ENCODE data around the gene IRGQ.
"Not testable (repeated sequence)": the region's sequence is repeated elsewhere in the genome, so short reads cannot be mapped to it uniquely, and the experiment has no call there.

IRGQ gene

GRCh38 chr19:43569657-43570056 lies 26.3 kb downstream of the IRGQ start:
- DNase-seq = no peak

DNA sequence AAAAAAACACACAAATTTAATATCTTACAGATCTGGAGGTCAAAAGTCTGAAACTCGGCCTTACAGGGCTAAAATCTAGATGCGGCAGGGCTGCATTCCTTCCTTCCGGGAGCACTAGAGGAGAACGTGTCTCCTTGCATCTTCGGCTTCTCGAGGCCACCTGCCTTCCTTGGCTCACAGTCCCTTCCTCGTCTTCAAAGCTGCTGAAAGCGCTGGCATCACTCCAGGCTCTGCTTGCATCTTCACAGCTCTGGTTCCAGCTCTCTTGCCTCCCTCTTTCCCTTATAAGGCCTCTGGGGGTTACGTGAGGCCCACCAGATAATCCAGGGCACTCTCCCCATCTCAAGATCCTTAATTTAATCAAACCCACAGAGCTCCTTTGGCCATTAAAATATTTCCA lies 31.1 kb downstream of the IRGQ start:
- no peak for DNase-seq

DNA sequence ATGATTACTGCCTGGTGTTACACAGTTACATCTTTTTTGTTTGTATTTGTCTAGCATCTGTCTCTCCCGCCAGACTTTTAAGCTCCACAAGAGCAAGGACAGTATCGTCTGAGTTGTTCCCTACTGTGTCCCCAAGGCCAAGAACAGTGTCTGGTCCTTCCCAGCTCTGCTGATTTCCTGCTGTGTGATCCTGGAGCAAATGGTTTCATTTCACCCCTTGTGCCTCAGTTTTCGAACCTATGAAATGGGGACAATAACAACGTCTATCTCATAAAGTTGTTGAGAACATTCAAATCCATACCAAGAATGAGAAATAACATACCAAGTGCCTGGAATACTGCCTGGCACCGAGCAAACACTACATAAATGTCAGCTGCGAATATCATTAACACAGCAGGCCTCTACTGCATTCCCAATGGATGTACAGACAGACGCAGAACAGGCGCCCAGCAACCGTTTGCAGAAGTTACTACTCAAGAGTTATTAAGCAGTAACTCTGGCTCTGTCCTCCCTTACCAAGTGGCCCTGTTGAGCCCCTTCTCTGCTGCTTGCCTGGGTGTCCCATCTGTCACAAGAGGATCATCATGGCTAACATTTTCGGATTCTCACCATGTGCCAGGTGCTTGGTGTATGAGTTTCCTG lies 32.0 kb downstream of the IRGQ start:
- no peak for DNase-seq

DNA sequence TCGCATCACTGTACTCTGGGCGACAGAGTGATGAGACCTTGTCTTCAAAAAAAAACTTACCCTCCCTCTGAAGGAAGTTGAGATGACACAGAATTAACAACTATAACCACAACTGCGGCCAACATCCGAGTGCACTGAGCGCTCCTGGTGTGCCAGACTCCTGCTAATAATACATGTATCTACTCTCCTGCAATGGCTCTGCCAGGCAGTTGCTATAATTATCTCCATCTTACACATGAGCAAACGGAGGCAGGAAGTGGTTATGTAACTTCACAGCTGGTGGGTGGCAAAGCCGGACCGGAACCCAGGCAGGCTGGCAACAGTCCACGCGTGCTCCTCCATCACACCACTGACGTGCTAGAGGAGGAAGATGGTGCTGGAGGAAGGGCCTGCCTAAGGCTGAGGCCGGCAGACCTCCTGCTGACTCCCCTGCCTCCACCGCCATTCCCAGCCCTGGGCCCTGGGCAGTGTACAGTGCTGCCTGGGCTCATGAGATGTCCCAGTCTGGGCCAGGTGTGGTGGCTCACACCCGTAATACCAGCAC lies 33.2 kb downstream of the IRGQ start:
- peak; percentile 92 for DNase-seq

DNA sequence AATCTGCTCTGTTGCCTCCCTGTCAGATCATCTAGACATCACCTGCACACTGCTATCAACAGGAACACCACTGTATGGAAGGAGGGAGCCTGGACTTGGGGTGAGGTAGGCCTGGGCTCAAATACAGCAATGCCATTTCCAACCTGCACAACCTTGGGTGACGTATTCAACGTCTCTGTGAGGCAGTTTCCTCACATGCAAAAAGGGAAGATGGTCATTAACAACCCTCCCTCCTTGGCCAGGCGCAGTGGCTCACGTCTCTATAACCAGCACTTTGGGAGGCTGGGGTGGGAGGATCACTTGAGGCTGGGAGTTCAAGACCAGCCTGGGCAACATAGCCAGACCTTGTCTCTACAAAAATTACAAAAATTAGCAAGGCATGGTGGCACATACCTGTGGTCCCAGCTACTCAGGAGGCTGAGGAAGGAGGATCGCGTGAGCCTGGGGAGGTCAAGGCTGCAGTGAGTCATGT lies 33.7 kb downstream of the IRGQ start:
- DNase-seq = no peak

DNA sequence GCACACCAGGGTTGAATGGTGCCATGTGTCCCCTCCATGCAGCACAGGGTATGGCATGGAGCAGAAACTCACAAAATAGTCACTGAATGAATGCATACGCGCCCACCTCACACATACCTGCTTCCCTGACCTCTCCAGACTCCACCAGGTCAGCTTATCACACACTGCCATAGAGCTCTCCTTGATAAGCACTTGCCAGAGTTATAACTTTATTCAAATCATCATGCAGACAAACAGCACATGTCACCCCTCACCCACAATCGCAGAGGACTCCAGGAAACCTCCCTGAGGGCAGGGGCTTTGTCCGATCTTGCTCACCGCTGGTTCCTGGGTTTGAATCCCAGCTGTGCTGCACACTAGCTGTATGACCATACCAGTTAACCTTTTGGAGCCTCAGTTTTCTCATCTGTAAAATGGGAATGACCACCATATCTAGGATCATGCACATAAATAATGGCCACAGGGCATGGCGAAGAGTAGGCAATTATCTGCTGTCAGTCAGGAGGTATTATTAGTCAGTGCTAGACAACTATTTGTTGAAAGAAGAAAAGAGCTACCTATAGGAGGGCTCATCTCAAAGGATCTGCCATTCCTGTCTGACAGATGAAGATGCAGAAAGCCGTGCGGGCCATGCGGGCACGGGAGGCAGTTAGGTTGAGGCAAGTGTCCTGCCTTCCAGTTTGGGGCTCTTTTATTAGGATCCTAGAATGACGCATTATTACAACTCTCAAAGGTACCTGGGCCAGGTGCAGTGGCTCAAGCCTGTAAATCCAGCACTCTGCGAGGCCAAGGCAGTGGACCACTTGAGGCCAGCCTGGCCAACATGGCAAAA lies 34.6 kb downstream of the IRGQ start:
- DNase-seq = no peak

- no peak for DNase-seq
These were observed 35.2 kb downstream of the IRGQ start for GRCh38 chr19:43560687-43561086.

GRCh38 chr19:43555185-43555770 lies 40.7 kb downstream of the IRGQ start:
- DNase-seq = peak; percentile 89

DNA sequence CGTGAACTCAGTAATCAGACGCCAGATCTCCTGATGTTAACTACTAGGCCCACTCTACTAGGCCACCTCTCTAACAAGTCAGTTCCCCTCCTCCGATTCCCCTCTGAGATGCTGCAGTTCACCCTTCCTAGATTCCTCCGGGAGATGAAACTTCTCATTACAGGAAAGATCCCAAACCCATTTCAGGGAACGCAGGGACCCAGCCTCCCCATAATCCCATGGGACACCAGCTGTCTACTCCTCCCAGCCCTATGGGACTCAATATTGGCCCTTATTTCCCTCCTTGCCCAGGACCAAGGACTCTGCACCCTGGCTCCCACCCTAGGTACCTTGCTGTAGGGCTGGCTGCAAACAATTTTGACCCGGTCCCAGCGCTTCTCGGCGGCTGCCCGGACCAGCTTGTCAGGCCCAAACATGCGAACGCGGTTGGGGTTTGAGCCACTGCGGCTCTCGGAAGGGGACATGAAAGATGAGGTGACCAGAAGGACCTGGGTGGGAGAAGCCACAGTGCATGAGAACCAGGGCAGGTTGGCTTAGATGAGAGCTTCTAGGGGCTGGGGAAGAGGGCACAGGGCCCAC lies 41.5 kb downstream of the IRGQ start:
- DNase-seq = no peak

GRCh38 chr19:43553656-43554055 lies 42.3 kb downstream of the IRGQ start:
- DNase-seq = no peak

DNA sequence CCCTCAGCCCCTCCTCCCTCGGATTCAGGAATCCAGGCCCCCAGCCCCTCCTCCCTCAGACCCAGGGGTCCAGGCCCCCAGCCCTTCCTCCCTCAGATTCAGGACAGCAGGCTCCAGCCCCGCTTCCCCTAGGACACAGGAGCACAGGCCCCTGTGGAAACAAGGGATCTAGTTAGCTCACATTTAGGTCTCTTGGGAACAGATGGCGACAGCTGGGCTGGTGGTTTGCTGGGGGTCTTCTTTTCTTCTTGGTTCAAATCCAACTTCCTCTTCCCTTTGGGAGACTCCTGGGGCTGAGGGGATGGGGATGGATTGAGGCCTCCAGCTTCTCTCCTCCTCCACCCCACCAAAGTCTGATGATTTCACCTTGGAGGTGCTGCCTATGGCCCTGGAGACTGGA lies 43.3 kb downstream of the IRGQ start:
- DNase-seq = no peak

DNA sequence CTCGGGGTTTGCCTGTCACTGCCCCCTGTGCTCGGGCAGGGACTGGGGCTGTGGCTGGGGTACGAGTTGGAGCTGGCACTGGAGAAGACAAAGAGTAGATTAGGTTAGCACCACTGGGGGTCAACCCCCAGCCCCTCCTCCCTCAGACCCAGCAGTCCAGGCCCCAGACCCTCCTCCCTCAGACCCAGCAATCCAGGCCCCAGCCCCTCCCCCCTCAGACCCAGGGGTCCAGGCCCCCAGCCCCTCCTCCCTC lies 43.8 kb downstream of the IRGQ start:
- DNase-seq = no peak

- no peak for DNase-seq
These were observed 44.3 kb downstream of the IRGQ start for GRCh38 chr19:43551399-43552197.

GRCh38 chr19:43548706-43549105 lies 47.2 kb downstream of the IRGQ start:
- no peak for DNase-seq

DNA sequence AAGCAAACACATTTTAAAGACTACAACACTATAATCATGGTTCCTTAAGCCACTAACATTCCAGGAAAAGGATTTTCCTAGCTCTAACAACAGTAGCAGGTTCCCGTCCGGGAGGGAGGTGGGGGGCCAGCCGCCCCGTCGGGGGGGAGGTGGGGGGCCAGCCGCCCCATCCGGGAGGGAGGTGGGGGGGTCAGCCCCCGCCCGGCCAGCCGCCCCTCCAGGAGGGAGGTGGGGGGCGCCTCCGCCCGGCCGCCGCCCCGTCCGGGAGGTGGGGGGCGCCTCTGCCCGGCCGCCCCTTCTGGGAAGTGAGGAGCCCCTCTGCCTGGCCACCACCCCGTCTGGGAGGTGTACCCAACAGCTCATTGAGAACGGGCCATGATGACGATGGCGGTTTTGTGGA lies 48.0 kb downstream of the IRGQ start:
- DNase-seq = not testable (repeated sequence)

DNA sequence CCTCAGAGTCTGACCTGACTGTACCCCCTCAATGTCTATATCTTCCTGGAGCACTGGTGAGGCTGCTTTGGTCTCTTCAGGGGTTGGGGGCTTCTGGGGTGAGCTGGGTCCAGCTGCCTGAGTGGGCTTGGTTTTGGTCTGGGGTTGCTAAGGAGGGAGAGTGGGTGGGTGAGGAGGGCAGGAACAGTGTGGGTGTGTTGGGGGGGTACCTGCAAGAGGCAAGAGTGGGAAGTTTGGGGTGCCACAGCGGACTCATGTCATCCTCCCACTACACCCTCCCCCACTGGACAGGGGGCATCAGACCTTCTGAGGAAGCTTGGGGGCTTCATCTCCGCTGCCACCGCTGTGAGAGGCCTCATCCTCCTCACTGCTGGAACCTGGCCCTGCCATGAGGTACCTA lies 49.4 kb downstream of the IRGQ start:
- DNase-seq = no peak

DNA sequence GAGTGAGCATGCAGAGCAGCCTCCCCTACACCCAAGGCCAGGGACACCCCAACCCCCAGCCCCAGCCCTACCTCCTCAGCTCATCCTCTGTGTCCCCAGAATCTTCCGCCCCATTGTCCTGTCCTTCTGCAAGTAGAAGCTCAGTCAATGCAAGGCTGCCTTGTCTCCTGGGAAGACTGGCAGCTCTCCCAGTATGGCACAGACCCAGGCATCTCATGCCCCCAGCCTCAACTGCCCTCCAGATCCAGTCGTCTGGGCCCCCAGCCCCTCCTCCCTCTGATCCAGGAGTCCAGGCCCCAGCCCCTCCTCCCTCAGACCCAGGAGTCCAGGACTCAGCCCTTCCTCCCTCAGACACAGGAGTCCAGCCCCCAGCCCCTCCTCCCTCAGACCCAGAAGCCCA lies 50.0 kb downstream of the IRGQ start:
- no peak for DNase-seq

DNA sequence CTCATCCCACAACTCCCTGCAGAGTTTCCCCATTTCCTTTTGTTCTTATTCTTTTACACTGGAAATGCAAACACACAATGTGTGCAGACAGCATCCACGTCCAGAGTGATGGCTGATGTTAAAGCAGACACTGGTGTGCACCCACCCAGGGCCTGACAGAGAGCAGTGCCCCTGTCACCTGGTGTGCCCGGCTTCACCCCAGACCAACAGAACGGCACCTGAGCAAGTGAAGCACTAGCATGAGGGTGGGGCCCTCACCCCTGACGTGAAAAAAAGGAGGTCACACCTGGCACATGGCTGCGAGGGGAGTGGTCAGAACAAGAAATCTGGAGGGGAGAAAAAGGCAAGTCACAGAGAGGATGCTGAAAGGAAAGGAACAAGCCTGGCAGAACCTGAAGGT lies 50.7 kb downstream of the IRGQ start:
- DNase-seq = no peak

DNA sequence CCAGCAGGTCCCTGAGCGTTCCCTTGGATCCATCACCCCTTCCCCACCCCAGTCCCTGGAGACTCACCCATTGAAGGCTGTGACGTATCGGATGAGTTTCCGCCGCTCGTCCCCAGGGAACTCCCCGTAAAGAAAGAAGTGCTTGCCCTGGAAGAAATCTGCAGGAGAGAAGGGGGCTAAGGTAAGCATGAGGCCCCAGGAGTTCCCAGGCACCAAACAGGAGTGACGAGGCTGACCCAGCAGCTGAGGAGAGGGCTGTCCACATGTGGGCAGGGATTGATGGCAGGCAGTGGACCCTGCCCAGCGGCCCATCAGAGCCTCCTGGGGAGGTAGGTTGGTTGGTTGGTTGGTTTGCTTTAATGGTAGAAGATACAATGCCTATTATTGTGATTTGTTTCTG lies 51.9 kb downstream of the IRGQ start:
- no peak for DNase-seq

- no peak for DNase-seq
These were observed 53.8 kb downstream of the IRGQ start for GRCh38 chr19:43541920-43542650.

DNA sequence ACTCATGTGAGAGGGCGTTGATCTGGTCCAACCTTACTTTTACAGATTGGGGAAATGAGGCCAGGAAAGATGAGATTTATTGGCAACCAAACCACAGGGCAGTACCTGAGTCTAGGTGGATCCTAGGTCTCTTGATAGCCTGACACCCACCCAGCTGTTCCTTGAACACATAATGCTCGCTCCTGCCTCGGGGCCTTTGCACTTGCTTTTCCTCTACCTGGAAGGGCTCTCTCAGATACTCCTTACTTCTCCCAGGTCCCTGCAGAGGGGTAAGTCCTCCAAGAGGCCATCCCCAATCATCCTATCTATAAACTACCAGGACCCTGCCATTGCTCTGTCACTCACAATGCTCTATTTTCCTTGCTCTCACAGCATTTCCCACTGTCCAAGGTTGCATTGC lies 55.6 kb downstream of the IRGQ start:
- no peak for DNase-seq

- no peak for DNase-seq
These were observed 57.0 kb downstream of the IRGQ start for GRCh38 chr19:43538922-43539321.

Data from CD4-positive, alpha-beta T cell treated with Interleukin-21 for 1 hour (primary cell).